Measurements from ENCODE around the gene PDE7B.

PDE7B gene

DNA sequence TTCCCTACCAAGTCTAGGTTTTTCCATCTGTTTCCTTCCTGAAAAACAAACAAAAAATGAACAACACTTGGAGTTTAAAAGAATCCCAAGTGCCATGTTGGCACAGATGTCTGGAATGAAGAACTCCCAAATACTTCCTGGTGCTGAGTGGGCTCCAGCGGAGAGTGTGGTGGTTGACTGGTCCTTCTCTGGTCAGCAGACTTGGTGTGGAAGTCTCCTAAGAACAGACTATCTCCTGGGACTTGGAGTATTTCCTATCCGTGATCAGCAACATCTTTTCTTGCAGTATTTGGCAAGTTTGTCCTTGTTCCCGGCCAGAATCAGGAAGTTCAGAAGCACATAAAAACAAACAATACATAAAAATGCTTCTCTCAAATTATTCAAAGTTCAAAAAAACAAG lies 244.5 kb downstream of the PDE7B start:
- no peak for TF ChIP-seq SIN3A (IDR thresholded peaks at IDR 0.05; ENCODE audit: borderline replicate concordance, insufficient read depth, low read length)
- no peak for TF ChIP-seq TAF1 (IDR thresholded peaks at IDR 0.05; ENCODE audit: borderline replicate concordance, insufficient read depth, low read length)
- TF ChIP-seq, protein P1, sequence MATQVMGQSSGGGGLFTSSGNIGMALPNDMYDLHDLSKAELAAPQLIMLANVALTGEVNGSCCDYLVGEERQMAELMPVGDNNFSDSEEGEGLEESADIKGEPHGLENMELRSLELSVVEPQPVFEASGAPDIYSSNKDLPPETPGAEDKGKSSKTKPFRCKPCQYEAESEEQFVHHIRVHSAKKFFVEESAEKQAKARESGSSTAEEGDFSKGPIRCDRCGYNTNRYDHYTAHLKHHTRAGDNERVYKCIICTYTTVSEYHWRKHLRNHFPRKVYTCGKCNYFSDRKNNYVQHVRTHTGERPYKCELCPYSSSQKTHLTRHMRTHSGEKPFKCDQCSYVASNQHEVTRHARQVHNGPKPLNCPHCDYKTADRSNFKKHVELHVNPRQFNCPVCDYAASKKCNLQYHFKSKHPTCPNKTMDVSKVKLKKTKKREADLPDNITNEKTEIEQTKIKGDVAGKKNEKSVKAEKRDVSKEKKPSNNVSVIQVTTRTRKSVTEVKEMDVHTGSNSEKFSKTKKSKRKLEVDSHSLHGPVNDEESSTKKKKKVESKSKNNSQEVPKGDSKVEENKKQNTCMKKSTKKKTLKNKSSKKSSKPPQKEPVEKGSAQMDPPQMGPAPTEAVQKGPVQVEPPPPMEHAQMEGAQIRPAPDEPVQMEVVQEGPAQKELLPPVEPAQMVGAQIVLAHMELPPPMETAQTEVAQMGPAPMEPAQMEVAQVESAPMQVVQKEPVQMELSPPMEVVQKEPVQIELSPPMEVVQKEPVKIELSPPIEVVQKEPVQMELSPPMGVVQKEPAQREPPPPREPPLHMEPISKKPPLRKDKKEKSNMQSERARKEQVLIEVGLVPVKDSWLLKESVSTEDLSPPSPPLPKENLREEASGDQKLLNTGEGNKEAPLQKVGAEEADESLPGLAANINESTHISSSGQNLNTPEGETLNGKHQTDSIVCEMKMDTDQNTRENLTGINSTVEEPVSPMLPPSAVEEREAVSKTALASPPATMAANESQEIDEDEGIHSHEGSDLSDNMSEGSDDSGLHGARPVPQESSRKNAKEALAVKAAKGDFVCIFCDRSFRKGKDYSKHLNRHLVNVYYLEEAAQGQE (IDR thresholded peaks at IDR 0.05; ENCODE audit: insufficient read depth in 1 of 2, low read depth in 2 of 2, low read length in 2 of 2), result no peak

DNA sequence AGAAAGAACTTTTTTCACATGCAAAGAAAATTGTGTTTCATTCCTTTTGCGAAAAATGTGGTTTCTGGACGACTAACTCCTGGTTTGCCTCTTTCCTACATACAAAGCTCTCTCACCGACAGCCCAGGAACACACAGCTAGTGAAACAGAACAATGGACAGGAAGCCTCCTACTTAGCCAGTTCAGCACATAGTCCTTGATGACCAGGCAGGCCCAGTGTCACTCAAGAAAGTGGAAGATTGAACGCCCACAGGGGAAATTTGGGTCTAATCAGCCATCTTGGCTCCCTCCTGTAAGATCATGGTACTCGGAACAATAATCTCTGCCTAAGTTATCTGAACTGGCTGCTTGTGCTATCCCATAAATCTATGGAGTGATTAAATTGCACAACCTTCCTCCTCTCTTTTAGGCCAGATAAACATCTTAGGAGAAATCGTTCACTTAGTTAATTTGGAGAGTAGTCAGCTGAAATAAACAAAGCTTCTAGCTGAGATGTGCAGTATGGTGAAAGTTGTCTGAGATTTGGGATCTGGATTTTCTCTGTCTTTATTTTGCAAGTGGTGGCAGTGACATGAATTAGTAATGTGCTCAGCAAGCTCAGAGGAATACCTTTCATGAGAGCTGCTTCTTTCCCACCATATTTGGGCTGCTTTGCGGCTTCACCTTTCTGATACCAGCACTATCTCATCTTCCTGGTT lies 251.6 kb downstream of the PDE7B start:
- 0 out of 2 replicates have a peak, but pooled peaks have one; percentile 23 for TF ChIP-seq SIN3A (IDR thresholded peaks at IDR 0.05; ENCODE audit: borderline replicate concordance, insufficient read depth, low read length)
- TF ChIP-seq, protein P1 (IDR thresholded peaks at IDR 0.05; ENCODE audit: insufficient read depth in 1 of 2, low read depth in 2 of 2, low read length in 2 of 2), result 0 out of 4 replicates have a peak, but pooled peaks of 1 of the 2 experiments have one; percentile 11
- no peak for TF ChIP-seq FOXP2 (optimal IDR thresholded peaks at IDR 0.05; ENCODE audit: borderline replicate concordance, extremely low read depth, extremely low read length, insufficient read depth)
- peak; percentile 23; the same call in 1 of the 2 replicates for TF ChIP-seq POLR2AphosphoS5 (IDR thresholded peaks at IDR 0.05; ENCODE audit: low read depth, low read length)
- TF ChIP-seq TAF1 (IDR thresholded peaks at IDR 0.05; ENCODE audit: borderline replicate concordance, insufficient read depth, low read length), result no peak

DNA sequence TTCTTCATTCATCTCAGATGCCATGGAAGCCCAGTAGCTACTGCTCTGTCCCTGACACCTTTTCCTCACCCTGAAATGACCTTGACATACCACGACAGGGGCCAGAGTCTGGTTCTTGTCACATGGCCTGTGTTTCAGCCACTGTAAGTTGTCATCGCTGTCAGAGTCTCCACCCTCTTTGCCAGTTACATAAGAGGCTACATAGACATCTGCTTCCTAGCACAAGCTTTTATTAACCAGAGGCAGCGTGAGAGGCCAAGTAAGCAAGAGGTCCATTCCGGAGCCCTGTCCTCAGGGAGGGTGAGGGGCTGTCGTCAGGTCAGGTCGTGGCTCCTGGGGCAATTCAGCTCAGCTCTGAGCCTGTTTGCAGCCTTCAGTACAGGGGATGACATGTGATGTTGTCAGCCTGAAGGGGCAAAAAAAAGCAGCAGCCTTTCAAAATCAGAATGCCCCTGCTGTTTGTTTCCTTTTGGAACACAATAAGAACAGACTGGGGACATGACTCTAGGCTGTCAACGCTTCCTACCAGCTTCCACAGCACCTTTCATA lies 252.3 kb downstream of the PDE7B start:
- TF ChIP-seq, protein P1 (IDR thresholded peaks at IDR 0.05; ENCODE audit: insufficient read depth in 1 of 2, low read depth in 2 of 2, low read length in 2 of 2), result no peak
- TF ChIP-seq POLR2AphosphoS5 (IDR thresholded peaks at IDR 0.05; ENCODE audit: low read depth, low read length), result no peak
- no peak for TF ChIP-seq FOXP2 (optimal IDR thresholded peaks at IDR 0.05; ENCODE audit: borderline replicate concordance, extremely low read depth, extremely low read length, insufficient read depth)
- TF ChIP-seq TAF1 (IDR thresholded peaks at IDR 0.05; ENCODE audit: borderline replicate concordance, insufficient read depth, low read length), result no peak
- TF ChIP-seq SIN3A (IDR thresholded peaks at IDR 0.05; ENCODE audit: borderline replicate concordance, insufficient read depth, low read length), result 0 out of 2 replicates have a peak, but pooled peaks have one; percentile 42

DNA sequence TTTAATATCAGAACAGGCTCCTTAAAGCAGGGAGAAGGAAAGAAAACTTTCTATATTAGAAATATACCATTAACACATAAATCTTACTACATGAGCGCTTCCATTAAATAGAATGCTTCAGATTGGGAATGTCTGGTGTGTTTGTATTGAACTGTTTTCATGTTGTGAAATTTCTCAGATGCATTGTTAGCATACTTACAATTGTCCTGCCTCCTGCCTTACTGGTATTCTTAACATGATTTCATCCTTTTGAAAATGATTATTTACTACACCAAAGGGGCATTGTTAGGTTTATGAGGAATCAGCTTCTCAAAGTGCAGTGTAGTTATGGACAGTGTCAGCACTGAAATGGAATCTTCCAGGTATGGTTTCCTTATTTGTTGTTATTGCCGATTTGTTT lies 253.1 kb downstream of the PDE7B start:
- TF ChIP-seq TAF1 (IDR thresholded peaks at IDR 0.05; ENCODE audit: borderline replicate concordance, insufficient read depth, low read length) (no peak), FOXP2 (optimal IDR thresholded peaks at IDR 0.05; ENCODE audit: borderline replicate concordance, extremely low read depth, extremely low read length, insufficient read depth) (no peak), SIN3A (IDR thresholded peaks at IDR 0.05; ENCODE audit: borderline replicate concordance, insufficient read depth, low read length) (no peak), POLR2AphosphoS5 (IDR thresholded peaks at IDR 0.05; ENCODE audit: low read depth, low read length) (no peak)
- TF ChIP-seq, protein P1 (IDR thresholded peaks at IDR 0.05; ENCODE audit: insufficient read depth in 1 of 2, low read depth in 2 of 2, low read length in 2 of 2), result no peak

Data from PFSK-1 (cell line).